Hypothalamus (tissue), 51 donors: ENCODE measurements around the gene CADM1.

Experiments used
- DNase-seq, 51 donors: peaks; one replicate each; lab custom pipeline; 2025; lab: John Stamatoyannopoulos, UW

CADM1 gene

GRCh38 chr11:115194802-115195110, 309.5 kb downstream of the CADM1 start:
- no peak for DNase-seq

DNA sequence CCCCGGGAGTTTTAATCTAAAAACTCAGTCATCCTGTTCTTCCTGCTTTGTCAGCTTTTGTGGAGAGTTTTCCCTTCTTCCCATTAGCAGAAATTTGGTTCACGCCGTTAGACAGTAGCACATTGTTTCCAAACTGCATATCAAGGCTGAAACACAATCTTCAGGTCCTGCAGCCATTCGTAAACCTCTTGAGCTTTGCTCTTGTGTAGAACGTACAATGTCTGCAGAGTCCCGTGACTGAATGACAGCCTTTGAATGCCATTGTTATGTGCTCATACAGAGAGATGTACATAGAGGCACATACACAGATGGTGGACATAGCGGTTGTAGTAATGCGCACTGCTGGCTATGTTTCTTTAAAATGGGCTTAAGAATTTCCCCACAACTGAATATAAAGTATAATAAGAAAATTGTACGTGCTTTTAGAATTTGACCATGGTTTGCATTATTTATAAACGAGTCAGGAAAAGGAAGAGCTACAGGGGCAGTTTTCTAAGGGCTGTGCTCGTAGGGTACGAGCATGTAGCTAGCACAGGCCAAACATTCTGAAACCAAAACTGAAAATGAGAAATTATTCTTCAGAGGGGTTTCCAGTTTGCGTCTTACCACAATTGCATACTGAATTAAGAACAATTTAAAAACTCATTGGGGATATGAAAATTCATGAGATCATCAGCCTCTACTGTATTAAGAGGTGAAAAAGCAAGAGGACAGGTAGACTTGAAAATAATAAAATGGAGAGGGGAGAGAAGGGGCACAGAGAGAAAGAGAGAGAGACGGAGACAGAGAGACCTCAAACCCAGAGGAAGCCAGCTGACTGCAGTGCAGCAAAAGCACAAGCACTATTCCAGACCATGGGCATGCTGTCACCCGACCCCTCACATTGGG, 310.1 kb downstream of the CADM1 start:
- DNase-seq: no peak

DNA sequence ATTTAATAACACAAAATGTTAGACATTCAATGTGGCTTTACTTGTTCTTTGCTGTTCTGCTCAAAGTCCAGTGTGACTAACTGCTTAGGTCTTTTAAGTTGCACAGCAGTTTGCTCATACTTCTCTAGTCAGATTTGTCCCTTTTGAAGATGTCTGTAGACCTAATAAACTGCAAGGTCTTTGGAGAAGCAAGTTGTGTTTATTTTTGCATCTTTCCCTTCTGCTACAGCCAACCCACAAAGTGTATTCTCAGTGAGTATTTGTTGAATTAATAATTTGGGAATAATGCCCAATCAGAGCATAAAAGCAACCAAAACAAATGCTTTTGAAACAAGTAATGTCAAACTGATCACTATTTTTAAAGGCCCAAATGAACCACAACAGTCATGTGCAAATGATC, 312.5 kb downstream of the CADM1 start:
- no peak for DNase-seq

- DNase-seq: no peak
These were observed 314.0 kb downstream of the CADM1 start for GRCh38 chr11:115190196-115190595.

DNA sequence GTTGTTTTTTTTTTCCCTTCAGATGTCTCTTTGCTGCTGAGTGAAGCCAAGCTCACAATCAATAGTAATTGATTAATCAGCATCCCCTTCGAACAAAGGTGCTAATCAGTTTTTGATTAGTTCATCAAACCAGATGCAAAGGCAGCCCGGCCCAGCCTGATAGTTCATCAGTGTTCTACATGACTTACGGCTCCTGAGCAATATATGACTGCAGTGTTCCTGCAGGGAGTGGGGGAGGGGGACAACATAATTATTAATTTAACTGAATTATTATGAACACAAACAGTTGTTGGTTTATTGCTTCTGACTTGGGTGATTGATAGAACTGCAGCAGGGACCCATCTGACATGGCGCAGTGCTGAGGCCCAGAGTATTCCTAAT, 315.3 kb downstream of the CADM1 start:
- no peak for DNase-seq

GRCh38 chr11:115188188-115188897, 315.9 kb downstream of the CADM1 start:
- no peak for DNase-seq

- no peak for DNase-seq
These were observed 318.3 kb downstream of the CADM1 start for GRCh38 chr11:115185931-115186330.

DNA sequence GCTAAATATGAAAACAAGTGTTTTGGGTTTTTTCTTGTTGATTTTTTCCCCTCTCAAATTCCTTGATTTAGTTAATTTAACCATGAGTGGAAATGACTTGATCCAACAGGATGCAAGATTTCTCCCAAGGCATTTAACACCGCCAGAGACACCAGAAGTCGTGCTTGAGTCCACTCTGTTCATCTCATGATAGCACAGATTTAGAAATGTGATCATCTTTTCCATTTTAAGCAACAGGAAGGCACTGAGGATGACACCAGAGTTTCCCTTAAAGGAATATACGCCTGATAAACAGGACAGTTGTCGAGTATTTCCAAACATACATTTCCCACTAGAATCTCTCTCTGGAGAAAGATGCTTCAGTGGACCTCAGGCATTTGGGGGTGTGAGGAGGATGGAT, 318.7 kb downstream of the CADM1 start:
- DNase-seq: no peak

- no peak for DNase-seq
These were observed 319.3 kb downstream of the CADM1 start for GRCh38 chr11:115184901-115185300.

- no peak for DNase-seq
These were observed 320.4 kb downstream of the CADM1 start for GRCh38 chr11:115183830-115184229.

- DNase-seq: no peak
These were observed 321.1 kb downstream of the CADM1 start for GRCh38 chr11:115183136-115183535.

GRCh38 chr11:115182282-115182955, 321.8 kb downstream of the CADM1 start:
- peak in 1 of 51 donors; percentile 10 for DNase-seq

DNA sequence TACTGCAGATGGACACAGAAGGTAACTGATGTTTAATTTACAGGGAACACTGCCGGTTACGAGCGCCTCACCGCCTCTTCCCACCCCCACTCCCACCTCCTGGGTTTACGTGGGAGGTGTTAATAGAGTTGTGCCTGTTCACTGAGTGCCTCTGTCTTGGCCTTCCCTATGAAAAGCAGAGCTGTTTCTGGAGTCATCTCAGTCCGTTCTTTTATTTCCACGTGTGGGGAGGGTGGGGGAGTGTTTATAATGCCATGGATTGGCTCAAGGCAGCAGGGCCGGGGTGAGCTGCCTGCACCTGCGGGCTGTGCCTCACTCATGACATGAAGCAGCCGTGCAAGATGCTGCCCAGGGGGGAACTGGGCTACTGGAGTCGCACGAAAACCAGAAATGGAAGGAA, 322.7 kb downstream of the CADM1 start:
- no peak for DNase-seq

- DNase-seq: peak in 1 of 51 donors; percentile 18
These were observed 323.9 kb downstream of the CADM1 start for GRCh38 chr11:115180272-115180671.

DNA sequence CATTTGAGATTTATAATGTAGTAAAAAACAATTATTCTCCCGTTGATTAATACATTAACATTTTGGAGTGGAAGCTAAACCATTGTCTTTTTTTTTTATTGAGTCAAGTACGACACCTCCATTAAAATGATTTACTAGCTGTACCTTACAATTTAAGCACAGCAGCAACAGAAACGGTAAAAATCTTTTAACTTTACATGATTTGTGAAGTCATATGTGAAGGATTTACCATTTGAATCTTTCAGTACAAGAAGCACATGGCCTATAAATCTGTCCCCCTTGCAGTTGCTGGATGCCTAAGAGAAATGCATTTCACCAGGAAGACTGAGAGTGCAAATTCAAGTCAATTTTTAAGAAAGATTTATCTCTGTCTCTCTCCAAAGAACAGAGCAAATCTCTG, 324.6 kb downstream of the CADM1 start:
- no peak for DNase-seq

DNA sequence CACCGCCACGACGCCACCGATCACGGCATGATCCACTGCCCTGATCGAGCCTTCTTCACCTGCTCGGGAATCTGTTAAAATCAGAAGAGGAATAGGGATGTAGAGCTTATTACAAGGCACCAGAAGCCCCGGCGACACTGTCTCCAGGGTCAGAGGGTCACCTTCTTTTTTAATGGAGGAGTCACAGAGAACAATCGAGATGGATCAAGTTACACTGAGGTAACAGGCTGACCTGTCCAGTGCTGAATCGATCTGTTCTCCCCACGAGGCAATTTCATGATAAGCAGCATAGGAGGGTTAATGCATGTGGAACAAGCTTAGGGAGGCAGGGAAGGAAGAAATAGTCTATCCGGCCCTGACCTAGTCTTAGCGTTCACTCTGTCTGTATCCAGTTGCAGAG, 325.5 kb downstream of the CADM1 start:
- no peak for DNase-seq

DNA sequence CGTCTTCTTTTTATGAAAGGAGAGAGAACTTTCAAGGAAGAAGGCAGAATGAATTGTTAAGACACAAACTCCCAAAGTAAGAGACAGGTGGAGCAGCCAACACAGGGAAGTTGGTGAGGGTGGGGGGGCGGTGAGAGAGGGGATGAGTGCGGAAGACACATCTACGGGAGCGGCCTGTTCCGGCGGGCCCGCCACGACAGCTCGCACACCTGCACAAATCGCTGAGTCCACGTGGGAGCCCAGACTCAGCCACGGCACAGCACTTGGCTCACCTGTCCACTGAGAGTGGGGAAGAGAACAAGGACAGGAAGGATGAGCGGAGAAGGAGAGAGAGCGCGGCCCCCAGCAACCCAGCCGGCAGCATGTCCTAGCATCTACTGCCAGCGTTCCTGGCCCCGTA, 331.1 kb downstream of the CADM1 start:
- DNase-seq: no peak

- peak in 12 of 51 donors; percentile 3 to 47 (median 18) for DNase-seq
These were observed 333.9 kb downstream of the CADM1 start for GRCh38 chr11:115170133-115170815.

GRCh38 chr11:115169251-115169650, 335.0 kb downstream of the CADM1 start:
- DNase-seq: no peak

DNA sequence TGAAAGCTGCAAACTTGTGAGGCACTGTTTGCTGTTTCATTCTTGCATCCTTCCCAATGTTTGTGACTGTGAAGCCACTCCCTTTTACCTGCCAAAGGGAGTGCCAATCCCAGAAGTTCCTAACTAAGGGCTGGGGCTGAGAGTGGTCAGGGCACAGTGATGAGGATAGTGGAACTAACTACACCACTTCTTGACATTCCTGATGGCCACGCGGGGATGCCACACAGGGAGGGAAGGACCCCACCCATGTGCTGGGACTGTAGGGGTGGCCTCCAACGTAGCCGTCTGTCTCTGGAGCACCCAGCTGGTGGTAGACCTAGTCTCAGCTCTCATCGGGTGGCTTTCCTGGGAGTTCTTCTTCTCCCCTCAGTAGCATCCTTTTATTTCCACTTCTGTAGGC, 335.5 kb downstream of the CADM1 start:
- no peak for DNase-seq

GRCh38 chr11:115168229-115168671, 336.0 kb downstream of the CADM1 start:
- DNase-seq: peak in 12 of 51 donors; percentile 7 to 48 (median 19)
